Epithelial cell of proximal tubule (primary cell): ENCODE results near the gene POC5. TPM values are rescaled to one million over a fixed set of nuclear protein-coding genes. Genes with fewer than 3 reads are reported as not detected.

ENCODE experiments used
- DNase-seq: peaks from one replicate; pipeline ENCODE4 v3.0.0-alpha.2; 2011; ENCODE audit warnings: low read depth
- H3K4me3 ChIP-seq: 2 replicates; pipeline ENCODE4 v1.5.1; 2011; ENCODE audit warnings: low read depth, mild to moderate bottlenecking, low read length
- CTCF ChIP-seq: conservative IDR thresholded peaks from 2 replicates; pipeline ENCODE4 v1.5.1; 2012; ENCODE audit warnings: low read depth, mild to moderate bottlenecking, low read length
- total RNA-seq: library from RNA; depleted of rRNA; stranded (reverse); fragments of >200 nt; gene quantifications from 2 replicates; pipeline ENCODE4 v1.2.3, GENCODE V29; 2015

POC5 gene
- total RNA-seq, 1 donor from 2014 or later, result 13.7 TPM

- no peak overlapping the region for H3K4me3 ChIP-seq
- no peak for TF ChIP-seq CTCF
- DNase-seq, result no peak
Observed at GRCh38 chr5:75627801-75628200, 89.4 kb downstream of the POC5 start.

GRCh38 chr5:75626959-75627358 is 90.3 kb downstream of the POC5 start:
- no peak for DNase-seq
- TF ChIP-seq CTCF, result no peak
- H3K4me3 ChIP-seq, result no peak overlapping the region

Other genes starting within 250 kb of the POC5 start
- gene CERT1, start 205.8 kb downstream of the POC5 start, total RNA-seq, result 7.3 and 11.7 TPM in 2 replicates
- gene POLK, start 205.5 kb downstream of the POC5 start, total RNA-seq, result 14.0 and 25.7 TPM in 2 replicates
- gene ANKDD1B, start 106.0 kb downstream of the POC5 start, total RNA-seq, result 0.07 and 1.3 TPM in 2 replicates